GM18517 (cell line): ENCODE results near the gene RAB25.

Experiments
- ATAC-seq: cut with Tn5 transposase; IDR thresholded peaks from one replicate; pipeline ENCODE4 v1.9.1; 2021; ENCODE audit warnings: mild to moderate bottlenecking, moderate library complexity; ENCODE audit not compliant: unreplicated experiment

RAB25 gene

DNA sequence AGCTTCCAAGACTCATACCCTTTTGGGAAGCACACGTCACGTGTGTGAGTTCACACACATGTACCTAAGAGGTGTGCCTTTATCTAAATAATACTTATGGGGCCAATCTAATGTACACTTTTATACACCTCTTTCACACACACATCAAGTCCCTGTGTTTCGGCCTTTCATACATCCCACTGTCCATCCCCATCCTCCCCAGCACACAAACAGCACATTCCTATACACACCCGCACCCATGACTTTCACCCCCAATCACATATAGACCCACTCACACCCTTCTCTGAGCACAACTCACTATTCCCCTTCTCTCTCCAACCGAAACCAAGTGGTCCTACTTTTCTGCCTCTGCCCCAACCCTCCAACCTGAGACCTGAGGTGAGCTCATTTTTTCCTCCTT lies 17.8 kb downstream of the RAB25 start:
- no peak for ATAC-seq

DNA sequence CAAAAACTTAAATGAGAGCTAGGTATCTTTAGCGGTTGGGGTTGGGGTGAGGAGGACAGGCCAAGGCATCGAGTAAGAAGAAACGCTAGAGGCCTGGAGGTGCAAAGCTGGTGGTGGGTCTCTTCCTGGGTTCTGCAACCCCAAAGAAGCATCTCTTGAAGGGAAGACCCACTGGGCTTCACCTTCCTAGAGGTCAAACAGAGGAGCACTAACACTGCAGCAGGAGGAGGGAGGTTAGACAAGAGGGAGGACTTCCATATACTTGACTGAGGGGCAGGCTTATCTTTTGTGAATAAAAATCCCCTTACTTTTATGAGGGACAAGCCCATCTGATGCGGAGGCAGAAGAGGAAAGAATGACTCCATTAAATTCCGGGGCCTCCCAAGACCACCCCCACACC lies 18.8 kb downstream of the RAB25 start:
- no peak for ATAC-seq

DNA sequence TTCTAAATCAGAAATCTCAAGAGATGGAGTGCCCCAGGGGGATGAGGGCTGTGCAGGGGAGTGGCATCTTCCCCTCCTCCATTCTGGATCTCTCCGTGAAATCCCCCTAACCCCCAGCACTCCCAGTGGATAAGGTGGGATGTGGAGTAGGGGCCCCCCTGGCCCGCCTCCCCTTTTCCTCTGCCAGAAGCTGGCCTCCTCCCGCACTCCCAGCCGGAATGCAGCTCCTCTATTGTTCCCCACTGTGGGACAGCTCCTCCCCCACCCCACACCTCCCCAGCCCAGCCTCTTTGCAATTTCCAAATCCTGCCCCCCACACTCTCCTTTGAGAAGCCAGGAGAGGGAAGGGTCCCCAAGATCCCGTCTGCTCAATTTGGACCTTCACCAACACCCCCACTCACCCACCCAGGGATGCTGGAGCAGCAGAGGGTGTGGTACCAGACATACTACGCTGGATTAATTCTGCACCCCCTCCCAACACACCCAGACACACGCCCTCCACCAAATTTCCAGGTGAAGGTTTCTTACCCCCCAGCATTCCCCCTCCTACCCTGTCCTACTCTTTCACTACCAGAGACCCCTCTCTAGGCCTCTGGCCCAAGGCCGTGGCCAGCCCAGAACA lies 19.4 kb downstream of the RAB25 start:
- no peak for ATAC-seq

DNA sequence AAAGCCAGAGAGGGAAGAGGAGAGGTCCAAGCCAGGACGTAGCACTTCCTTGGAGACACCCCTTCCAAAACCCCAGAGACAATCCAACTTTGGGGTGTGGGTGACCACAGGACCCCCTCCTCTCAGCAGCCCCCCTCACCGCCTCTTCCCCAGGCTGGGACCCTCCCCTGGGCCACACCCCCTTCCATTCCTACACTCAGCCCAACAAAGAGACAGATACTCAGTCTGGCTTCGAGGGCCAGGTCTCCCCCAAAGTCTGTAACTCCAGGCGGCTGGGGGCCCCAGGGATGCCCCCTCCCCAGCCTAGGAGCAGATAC lies 19.9 kb downstream of the RAB25 start:
- no peak for ATAC-seq

DNA sequence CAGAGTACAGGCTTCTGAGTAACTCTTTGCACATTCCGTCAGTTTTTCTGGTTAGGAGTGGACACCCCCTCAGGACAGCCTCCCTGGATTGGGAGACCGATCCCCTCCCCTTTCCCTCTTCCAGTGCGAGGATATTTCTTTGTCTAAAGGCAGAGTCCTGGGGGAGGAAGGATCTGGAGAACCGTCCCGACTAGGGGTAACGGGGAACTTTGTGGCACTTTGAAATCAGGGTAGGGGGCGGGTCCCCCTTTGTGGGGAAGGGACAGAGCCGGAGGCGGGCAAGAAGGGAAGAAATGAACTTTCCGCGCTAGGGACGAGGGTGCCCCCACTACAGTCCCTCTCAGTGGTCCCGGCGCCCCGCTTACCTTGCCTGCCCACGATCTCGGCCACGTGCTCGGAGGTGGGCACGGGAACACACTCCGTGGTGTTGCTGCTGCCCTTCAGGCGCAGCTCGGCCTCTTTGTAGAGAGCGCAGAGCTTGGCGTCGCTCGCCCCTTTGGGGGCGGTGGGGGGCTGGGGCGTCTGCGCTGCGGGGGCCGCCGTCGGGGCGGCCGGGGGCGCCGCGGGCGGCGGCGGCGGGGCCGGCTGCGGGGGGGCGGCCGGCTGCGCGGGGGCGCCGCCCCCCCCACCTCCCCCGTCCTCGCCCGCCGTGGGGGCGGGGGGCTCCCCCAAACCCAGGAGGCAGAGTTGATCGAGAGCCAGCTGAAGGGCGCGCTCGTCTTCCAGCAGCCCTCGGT lies 20.4 kb downstream of the RAB25 start:
- ATAC-seq, result no peak

DNA sequence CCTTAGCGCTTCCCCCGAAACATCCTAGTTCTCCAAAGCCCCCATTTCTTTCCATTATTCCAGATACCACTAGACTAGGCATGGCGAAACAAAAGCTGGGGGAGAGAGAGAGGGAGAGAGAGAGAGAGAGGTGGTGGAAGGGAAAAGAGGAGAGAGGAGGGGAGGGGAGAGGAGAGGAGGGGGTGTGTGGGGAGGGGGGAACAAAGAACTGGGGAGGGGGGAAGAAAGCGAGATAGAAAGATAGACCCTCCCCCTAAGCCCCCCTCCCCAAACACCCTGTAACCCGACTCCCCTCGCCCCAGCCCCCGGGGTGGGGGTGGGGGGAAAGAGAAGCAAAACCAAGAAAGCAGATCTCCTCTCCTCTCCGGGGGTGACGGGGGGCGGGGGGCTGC lies 21.0 kb downstream of the RAB25 start:
- ATAC-seq, result no peak

DNA sequence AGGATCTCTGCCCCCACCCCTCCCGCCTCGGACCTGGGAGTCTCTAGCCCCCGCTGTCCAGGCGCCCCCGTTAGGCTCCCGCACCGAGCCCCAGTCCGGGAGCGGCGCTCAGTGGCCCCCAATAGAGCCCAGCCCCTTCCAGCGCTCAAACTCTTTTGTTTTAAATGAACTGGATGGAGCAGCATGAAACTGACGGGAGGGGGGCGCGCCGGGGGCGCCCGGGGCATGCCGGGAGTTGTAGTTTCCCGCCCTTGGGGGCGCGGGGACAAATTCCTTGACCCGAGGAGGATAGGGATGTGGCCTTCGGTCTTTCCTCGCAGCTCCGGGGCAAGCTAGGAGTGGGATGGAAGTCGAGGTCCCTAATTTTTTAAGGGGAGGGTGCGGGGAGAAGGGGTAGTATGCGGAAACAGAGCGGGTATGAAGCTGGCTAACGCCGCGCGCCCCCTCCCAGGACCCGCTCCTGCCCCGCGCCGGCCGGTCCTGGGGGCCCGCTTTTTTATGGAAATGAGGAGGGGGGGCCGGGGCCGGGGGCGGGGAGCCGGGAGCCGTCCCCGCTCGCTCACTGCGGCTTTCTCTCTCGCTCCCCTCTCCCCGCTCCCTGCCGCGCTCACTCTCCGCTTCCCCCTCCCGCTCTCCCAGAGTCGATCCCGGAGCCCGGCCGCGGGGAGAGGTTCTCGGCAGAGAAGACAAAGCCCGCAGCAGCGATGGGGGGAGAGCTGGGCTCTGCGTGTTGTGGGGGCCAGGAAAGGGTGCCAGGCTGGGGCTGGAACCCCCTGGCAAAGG lies 21.5 kb downstream of the RAB25 start, which contains the start of gene MEX3A:
Gene MEX3A, minus strand, starts transcription at position 157 of the 783 bp plus-strand sequence. CDS start 467 bp downstream, outside the sequence.
- no peak for ATAC-seq

DNA sequence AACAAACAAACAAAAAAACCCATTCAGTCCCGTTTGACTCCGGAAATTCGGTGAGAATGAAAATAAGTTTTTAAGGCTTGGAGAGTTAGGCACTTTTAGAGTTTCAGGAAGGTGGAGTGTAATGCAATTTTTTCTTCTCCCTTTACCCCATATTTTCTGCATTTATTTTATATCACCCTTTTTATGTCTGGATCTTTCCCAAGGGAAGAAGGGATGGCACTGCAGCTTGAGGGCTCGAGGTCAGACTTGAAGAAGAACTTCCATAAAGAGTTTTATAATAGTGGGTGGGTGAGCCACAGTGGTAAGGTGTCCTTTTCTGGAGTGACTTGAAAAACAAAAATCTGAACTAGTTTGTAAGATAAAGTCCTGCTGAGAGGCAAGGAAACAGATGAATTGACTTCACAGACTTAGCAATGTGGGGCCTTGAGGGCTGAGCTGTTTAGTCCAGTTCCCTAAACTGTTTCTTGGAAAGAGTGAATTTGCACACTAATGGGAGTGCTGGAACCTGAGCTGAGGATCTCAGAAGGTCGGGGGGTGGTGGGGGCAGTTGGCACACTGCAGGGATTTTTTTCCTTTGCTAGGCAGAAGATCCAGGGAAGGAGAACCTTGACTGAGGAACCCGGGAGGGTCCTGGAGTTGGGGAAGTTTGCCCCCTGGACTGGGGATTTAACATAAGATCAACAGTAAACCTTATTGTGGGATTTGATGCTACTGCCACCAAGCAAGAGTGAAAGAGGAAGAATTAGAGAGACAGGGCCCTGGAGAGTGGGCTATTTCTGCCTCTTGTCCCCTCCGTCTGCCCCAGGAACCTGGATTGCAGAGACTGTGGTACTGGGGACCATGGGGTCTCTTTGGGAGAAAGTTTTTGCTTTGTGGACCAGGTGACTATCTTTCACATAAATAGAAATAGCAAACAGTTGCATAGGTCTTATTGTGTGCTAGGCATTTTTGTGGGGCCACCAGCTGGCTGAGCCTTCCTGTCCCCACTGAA lies 23.1 kb downstream of the RAB25 start:
- no peak for ATAC-seq

DNA sequence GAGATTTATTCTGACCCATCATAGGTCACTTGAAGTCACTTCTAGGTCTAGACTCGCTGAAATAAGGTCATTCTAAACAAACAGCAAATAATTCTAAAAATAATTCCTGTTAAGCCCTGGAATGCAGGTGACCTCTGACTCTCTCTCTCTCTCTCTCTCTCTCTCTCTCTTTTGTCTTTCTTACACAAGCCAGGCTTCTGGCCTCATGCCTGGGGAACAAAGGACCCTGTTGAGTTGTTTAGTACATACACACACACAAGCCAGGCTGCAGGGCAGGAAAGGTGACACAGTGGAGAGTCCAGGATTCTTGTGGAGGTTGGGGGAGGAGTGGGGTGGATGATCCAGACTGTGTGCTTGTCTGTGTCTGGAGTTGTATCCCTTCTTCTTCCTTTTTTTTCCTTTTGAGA lies 25.3 kb downstream of the RAB25 start:
- no peak for ATAC-seq

DNA sequence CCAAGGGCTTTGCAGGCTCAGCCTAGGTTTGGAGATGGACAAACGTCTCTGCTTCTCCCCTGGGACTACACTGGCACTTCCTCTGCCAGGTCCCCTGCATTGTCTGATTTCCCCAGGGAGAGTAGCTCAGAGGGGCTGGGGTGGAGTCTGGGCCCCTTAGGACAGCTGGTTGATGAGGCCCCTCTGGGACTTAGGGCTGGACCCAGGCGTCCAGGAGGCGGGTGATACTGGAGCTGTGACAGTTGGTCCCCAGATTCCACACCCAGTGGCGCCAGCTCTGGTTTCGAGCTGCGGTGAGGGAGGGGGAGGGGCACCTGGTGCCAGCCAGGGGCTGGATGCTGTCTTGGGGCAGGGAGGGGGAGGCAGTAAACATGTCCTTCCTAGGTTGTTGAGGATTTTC lies 28.7 kb downstream of the RAB25 start:
- ATAC-seq, result no peak

DNA sequence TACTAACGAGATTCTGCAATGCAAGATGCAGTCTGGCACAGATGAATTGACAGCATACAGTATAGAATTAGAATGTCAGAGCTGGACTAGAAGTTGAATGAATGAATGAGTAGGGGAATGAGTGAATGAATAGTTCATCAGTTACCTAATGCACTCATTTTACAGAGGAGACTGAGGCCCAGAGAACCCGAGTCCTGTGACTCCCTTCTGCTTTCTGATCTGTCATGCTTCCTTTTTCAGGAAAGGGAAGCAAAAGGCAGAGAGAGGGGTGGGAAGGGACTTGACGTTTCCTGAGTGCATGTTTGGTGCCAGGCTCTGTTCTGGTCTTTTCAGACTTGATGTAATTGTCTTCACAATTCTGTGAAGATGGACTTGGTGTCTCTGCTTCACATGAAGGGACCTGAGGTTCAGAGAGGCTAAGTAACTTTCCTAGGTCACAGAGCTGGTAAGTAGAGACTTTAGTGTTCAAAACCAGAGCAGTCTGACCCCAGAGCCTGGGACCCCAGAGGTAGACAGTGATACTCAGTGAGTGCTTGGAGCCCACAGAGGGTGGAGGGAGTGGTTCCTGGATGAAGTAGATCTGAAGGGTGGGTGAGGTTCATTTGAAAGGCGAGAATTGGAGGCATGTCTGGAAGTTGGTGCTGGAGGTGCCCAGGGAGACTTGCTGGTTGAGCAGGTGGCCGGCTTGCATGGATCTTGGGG lies 29.3 kb downstream of the RAB25 start:
- no peak for ATAC-seq

DNA sequence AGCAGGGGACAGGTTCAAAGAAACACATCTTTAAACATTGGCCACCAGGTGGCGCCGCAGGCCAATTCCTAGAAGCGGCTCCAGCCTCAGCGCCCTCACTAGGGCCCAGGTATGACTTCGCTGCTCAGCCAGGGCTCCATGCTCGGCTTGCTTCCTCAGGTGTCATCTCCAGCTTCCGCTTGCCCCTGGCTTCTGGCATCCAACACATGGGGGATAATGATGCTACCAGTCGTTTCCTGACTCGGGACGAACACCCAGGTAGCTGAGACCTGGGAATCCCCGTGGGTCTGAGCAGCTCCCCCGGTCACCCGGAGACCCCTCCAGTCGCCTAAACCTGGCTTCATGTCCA lies 29.9 kb downstream of the RAB25 start:
- no peak for ATAC-seq

DNA sequence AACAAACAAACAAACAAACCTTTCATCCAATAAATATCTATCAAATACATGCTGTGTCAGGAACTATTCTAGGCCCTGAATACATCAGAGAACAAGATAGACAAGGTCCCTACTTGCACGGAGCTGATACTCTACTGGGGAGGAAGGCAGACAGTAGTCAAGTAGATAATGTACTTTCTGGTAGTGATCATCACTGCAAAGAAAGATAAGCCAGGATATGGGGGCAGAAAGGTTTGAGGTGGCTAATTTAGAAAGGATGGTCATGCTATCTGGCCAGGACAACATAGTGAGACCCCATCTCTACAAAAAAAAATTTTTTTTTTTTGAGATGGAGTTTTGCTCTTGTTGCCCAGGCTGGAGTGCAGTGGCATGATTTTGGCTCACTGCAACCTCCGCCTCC lies 30.6 kb downstream of the RAB25 start:
- no peak for ATAC-seq

DNA sequence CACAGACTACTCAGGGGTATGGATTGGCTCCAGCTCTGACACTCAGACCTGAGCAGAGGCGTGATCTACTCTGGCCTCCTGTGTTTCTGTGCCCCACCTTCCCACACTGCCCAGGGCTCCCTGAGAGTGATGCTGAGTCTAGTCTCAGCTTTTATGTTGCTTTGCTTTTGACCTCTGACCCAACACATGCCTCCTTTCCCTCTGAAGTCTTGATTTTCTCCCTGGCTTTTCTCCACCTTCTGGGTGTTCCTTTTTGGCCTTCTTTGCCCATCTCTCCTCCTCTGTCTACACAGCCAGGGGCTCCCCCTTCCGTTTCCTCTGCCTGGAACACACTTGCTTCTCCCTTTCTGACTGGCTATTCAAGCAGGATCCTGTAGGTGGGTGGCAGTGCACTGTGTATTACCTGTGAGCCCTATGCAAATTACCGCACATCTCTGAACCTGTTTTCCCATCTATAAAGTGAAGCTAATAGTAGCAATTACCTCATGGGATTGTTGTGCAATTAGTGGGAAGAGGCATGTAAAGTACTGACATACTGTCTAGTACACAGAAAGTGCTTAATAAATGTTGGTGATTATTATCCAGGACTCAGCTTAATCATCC lies 35.0 kb downstream of the RAB25 start:
- ATAC-seq, result no peak

DNA sequence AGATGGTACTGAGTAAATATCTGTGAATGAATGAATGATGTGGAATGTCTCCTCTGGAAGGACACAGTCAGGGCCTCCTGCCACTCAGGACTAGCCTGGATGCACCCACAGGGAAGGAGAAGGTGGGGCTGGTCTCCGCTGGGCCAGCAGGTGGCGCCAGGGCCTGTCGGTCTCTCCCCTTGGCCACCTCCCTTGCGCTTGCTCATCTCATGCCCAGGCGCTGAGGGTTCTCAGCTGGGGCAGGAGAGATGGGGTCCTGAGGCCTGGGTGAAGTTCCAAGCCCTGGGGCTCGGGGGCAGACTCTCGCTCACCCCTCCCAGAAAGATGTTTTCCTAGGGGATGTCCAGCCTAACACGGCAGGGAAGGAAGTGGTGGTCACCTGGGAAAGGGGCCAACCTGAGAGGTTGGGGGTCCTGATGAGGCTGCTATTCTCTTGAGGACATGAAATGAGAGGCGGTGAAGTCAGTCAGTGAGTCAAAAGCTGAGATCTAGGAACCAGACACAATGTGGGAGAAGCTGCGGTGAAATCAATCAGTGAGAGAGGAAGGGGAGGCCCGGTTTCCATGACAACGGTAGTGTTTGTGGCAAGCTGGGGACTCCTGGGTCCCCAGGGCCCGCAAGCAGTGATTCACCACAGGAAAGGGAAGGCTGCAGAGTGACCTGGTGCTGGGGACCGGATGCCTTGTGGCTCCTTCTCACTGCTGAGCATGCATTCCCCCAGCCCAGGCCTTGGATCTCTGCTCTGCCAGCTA lies 35.9 kb downstream of the RAB25 start:
- no peak for ATAC-seq

DNA sequence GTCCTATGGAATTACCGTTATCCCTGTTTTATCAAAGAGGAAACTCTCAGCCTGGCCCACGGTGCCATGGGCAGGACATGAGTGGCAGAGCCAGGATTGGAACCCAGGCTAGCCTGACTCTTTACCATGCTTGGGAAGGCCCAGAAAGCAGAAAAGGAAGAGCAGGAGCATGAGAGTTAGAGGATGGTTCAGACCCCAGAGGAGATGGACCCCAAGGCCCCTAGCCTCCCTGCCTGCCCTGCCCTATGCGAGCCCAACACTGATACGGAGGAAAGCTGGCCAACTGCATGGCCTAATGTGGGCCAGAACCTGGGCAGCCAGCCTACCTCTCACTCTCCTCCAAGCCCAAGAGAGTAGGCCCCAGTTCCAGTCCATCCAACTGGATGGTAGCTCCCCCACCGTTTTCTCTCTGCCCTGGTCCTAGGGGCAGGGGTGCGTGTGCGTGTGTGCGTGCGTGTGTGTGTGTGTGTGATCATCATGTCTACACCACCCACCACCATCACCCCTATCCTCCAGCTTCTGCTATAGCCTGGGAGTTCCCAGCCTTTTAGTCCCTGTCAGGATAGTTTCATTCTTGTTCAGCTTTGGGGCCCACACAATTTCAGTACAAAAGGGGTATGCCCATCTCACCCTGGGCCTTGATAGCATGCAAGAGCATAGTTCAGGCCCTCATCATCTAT lies 36.7 kb downstream of the RAB25 start:
- no peak for ATAC-seq

DNA sequence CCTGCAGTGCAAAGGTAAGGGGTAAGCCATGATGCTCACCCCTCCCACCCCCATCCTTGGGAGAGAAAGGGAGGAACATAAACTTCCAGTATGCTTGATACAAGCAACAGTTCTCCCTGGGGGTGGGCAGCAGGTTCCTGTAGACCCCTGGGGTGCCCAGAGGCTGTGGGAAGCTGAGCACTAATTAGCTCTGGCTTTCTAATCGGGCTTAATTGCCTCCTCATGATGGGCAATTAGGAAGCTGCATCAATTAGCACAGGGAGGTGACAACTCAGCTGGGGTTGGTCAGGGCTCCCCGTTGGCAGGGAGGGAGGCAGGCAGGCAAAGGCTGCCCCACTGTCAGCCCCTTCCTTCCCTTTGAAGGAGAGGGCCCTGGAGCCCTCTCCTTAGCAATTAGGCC lies 37.8 kb downstream of the RAB25 start:
- no peak for ATAC-seq

DNA sequence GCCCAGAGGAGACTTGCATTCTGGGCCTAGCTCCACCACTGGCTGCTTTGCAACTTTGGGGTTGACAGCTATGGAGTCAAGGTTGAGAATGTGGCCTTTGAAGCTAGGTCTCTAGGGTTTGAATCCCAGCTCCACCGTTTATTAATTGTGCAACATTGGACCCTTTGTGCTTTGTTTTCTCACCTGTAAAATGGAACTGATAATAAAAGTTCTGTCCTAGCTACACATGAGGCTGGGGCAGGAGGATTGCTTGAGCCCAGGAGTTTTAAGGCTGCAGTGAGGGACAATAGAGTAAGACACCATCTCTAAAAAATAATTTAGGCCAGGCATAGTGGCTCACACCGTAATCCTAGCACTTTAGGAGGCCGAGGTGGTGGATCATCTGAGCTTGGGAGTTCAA lies 38.3 kb downstream of the RAB25 start:
- no peak for ATAC-seq
